ENCODE data around the gene ASB4.
A peak's percentile ranks its signal among the peaks of the same experiment; 100 is the strongest.
"Not testable (repeated sequence)": the region's sequence is repeated elsewhere in the genome, so short reads cannot be mapped to it uniquely, and the experiment has no call there.

The ASB4 gene

GRCh38 chr7:95527033-95527775, 41.5 kb downstream of the ASB4 start:
- peak; percentile 10 to 69 for DNase-seq

DNA sequence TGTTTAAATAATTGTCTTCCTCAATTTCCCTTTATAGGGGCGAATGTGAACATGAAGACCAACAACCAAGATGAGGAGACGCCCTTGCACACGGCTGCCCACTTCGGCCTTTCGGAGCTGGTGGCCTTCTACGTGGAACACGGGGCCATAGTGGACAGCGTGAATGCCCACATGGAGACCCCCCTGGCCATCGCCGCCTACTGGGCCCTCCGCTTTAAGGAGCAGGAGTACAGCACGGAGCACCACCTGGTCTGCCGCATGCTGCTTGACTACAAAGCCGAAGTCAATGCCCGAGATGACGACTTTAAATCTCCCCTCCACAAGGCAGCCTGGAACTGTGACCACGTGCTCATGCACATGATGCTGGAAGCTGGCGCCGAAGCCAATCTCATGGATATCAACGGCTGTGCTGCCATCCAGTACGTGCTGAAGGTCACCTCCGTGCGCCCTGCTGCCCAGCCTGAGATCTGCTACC, 42.1 kb downstream of the ASB4 start:
- DNase-seq, result no peak

DNA sequence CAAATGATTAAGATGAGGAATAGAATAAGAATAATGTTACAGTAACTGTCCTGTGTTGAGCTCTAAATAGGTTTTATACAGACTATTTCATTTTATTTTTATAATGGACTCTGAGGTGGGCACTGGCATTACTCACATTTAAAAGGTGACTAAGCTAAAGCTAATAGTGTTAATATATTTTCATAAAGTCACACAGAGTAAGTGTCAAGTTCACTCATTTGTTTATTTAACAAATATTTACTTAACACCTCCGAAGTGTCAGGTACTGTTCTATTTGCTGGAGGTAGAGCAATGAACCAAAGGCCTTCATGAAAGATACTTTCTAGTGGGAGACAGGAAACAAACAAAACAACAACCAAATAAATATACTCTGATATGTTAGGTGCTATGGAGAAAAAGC, 44.0 kb downstream of the ASB4 start:
- no peak for DNase-seq

DNA sequence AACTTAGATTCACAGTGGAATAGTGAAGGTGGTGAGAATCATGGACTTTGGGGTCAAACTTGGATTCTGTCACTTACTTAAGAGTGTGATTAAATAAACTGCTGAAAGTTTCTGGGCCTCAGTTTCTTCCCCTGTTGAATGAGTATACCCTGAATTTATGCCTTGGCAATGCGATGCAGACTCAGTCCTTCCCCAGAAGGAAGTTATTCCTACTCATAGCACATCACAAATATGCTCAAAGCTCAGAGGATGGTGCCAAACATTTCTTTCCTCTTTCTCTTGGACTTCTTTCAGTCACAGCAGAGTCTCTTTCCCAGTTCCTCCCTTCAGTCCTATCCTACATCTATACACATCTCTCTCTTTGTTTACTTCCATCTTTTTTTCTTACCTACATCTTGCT, 45.1 kb downstream of the ASB4 start:
- no peak for DNase-seq

DNA sequence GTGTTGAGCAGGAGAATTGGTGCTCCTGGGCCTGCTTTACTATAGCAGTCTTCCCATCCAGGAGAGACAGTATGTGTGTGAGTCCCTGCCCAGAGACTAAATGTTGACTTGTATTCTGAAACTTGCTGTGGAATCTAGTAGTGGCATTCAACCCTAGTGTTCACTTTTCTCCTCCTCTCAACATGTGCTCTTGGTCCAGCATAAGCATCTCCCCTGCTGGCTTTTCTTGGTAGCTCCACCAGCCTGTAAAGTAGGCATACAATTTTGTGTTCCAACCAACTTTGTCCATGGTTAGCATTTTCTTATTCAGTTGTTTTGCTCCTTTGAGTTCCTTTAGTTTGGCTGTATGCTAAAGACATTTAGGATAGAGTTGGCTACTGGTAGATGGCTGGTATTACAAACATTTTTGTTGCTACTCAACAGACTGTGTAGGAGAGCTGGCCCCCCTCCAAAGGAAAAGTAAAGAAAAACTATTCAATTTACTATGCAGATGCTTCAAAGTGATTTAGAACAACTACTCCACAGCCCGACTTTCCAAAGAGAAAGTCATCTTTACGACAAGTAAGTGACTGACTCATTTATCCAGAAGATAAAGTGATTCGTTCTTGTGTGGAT, 46.0 kb downstream of the ASB4 start:
- DNase-seq, result no peak

DNA sequence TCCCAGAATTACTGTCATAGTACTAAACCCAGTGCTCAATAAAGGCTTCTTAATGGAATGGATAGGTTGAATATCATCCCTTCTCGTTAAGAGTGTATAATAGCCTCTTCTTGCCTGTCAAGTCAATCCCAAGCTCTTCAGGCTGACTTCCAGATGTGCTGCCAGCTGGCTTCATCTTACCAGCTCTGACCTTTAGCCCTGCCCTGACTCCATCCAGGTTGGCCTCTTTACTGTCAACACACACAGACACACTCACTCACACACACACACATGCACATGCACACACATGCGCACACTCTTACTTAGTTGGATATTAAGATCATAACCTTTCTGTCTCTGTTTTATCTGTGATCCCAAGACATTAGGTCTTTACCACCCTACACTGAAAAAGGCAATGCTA, 49.1 kb downstream of the ASB4 start:
- DNase-seq, result no peak

DNA sequence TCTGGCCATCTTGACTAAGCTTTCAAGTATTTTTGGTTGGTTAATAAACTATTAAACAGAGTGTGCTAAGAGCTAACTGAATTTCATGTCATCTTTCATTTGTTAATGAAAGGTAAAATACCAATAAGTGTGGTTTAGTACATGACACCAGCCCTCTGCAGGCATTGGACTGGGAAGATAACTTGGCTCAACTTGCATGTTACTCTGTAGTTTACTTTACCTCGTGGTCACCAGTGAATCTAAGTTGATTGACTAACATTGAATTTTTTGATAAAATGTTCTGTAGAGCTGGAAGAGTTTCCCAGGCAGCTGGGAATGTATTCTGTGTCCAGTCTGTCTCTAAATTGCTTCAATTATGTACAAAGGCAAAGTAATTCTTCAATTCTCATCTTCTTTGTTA, 49.9 kb downstream of the ASB4 start:
- no peak for DNase-seq

- DNase-seq, result no peak
Measured at GRCh38 chr7:95536656-95537311, 51.0 kb downstream of the ASB4 start.

GRCh38 chr7:95537468-95537867, 51.7 kb downstream of the ASB4 start:
- DNase-seq, result no peak

GRCh38 chr7:95539426-95539825, 53.7 kb downstream of the ASB4 start:
- no peak for DNase-seq

- DNase-seq, result no peak
Measured at GRCh38 chr7:95540366-95540765, 54.6 kb downstream of the ASB4 start.

DNA sequence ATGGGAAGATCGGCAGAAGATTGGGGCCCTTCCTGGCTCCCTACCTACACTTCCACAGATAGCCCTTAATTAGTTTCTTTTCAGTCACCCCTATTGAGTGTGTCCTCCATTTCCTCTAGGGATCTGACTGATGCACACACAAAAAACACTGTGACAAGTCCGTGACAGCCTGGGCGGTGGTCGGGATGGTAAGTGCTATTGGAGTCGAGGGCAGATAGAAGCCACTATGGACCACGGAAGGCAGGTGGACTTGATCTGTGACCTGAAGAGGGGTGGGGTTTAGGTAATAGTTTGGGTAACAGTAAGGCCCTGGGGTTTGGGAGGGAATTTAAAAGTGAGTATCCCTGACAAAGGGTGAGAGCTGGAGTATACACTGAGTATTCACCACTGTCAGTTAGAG, 57.6 kb downstream of the ASB4 start:
- no peak for DNase-seq

GRCh38 chr7:95544171-95544570, 58.4 kb downstream of the ASB4 start:
- no peak for DNase-seq

DNA sequence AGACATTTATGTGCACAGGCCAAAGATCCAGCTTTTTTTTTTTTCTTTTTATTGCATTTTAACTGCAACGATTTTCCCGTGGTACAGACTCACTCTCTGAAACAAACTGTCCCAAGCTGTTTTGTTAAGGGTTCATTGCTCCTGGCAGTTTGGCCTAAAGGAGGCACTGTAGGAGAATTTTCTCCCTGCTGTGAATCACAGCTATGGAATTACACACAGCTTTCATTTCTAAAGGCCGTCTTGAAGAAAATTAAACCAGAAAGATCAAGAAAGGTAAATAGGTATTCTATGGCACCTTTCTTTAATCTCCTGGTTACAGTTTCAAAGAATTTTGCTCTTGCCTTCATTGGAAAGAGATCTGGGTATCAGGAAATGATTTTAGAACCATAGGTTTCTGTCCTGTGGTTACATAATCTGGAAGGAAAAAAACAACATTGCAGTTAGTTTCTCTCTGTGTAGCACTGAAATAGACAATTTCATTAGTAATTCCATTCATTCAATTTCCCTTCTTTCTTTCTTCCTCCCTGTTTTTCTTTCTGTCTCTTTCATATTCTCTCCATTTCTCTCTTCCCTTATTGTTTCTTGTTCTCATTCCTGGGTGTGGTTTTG, 59.4 kb downstream of the ASB4 start:
- peak; percentile 33 to 65 for DNase-seq

DNA sequence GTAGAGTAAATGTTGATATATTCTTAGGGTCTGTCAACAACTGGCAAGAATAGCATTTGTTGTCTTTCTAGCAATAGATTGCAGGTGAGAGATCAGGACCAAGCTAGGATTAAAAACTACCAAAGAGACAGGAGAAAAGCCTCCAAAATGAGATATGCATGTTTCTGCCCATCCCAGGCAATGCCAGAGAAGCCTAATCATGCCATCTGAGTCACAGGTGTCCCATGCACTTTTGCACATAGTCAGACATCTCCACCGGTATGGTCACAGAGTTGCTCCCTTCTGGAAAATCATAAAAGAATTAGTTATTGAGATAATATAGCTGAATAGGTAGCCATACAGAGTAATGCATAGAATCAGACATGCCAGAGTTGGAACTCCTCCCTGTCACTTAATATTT, 59.9 kb downstream of the ASB4 start:
- no peak for DNase-seq

DNA sequence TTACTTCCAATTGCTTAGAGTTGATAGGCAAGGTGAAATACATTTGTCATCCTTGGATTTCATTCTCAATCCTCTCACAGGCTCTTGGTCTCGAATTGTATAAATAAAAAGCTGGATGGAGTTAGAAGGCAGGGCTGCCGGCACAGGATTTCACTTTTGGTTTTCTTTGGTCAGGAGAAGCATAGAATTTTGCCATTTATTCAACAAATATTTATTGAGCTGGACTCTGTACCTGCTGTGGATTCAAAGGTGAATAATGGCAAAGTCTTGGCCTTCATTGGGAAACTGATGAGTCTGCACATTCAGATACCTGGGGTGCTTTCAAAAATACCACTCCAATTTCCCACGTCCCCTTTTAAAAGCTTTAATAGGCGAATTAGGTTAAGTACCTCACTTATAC, 60.9 kb downstream of the ASB4 start:
- no peak for DNase-seq

- DNase-seq, result no peak
Measured at GRCh38 chr7:95547361-95548348, 61.9 kb downstream of the ASB4 start.

DNA sequence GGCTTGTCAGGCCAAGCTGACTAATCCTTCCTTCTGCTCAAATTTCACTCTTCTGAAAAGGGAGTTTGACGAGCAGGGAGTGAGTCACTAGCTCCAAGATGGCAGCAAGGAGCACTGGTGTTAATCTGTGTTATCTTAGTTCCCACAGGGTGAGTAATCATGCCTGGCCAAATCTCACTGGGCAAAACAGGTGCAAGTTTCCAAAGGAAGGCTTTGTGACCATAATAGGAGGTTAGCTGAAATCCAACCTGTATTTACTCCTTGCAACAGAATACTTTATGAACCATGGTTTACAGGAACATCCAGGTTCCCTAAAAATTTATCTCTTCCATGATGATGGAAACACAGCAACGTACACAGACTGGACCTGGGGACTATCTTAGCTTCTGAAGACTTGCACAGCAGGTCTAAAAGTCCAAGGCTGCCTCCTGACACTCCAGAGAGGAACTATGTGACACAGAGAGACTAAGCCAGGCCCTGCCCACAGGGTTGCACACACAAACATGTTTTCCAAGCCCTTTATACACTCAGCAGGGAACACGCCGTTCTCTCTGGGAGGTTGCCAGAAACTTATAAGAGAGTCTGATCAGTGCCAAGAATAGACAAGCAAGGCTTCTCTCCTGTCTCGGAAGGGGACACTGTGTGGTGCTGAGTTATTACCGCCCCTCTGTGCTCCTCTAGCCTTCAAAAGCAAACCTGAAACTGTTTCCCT, 64.2 kb downstream of the ASB4 start:
- peak; percentile 22 to 25 for DNase-seq

DNA sequence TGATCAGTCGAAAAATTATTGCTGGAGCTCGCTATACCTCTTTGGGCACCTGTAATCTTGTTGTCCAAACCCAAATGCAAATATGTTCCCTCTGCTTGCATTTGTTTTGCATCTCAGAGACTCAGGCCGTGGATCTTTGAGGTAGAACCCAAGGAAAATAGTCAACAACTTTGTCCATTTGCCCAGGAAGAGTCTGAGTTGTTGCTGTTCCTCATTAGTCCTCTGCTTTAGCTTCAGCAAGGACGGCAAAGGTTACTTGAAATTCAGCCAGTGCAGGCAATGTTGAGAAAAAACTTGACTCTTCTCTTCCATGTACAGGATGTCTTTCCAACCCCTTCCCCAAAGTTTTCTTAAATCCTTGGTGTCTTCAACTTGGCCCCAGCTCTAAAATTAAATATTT, 64.8 kb downstream of the ASB4 start:
- DNase-seq, result no peak

GRCh38 chr7:95552010-95552926, 66.5 kb downstream of the ASB4 start:
- DNase-seq, result not testable (repeated sequence)

- DNase-seq, result no peak
Measured at GRCh38 chr7:95553939-95554338, 68.2 kb downstream of the ASB4 start.

Measured in inflammatory macrophage treated with lipopolysaccharide for 1 hour (primary cell).